Measurements from ENCODE around the gene FAM90A1.
"Not testable (repeated sequence)": the region's sequence is repeated elsewhere in the genome, so short reads cannot be mapped to it uniquely, and the experiment has no call there.

GRCh38 chr12:8264236-8264635 lies 36.8 kb upstream of the FAM90A1 start:
- TF ChIP-seq EP300, CTCF (IDR thresholded peaks at IDR 0.05): not testable (repeated sequence)
